ENCODE data around the gene SDK1.

DNA sequence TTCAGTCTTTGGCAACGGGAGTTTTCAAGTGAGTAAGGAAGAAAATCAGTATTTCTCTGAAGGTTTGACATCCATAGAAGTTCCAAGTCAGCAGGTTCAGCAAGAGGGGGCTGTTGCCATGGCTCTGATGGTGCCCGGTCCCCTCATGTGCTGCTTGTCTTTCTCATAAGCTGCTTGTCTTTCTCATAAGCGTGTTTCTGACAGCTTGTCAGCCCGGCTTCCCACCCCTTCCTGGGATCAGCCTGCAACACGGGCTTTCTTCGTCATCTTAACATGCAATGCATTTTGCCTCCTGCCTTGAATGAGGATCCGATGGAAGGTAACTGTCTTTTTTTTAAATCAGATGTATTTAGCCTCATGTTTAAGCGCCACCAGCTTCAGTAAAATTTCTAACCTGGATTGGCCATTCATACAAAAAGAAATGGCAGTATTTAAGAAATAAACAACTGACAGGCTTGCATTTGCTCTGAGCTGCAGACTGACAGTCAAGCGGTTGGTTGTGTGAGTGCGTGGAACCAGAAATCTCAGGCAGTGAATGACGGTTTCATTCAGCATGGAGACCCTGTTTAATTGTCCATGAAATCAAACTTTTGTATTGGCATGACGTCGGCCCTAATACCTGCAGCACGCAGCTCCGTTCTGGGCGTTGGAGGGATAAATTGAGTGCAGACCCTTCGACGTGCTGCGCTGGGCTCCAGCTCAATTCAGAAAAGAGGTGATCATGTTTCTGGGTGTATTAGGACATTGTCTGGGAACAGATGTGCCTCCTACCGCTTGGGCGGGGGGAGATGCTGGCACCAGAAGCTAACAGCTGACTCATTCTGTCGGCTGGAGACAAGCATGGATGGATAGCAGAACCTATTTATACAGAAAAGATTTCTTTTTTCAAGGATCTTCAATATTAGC, 926.3 kb downstream of the SDK1 start:
- TF ChIP-seq CTCF (IDR thresholded peaks at IDR 0.05) (no peak), POLR2A (IDR thresholded peaks at IDR 0.05) (no peak)

All from body of pancreas (tissue), 4 donors.